ENCODE results near the gene SMIM29.

Gene SMIM29

GRCh38 chr6:34223956-34224940 lies 24.6 kb downstream of the SMIM29 start:
- FAIRE-seq, result no peak

- no peak for FAIRE-seq
These were observed 25.3 kb downstream of the SMIM29 start for GRCh38 chr6:34223381-34223955.

DNA sequence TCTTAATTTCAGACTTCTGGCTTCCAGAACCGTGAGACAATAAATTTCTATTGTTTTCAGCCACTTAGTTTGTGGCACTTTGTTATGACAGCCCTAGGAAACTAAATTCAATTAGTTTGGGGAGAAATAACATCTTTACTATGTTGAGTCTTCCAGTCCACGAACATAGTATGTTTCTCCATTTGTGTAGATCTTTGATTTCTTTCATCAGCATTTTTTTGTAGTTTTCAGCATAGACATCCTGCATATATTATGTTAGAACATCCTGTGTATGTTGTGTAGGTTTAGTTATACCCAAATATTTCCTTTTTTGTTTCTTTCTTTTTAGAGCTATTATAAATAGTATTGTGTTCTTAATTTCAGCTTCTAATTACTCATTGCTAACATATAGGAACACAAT lies 30.1 kb downstream of the SMIM29 start:
- FAIRE-seq, result no peak

DNA sequence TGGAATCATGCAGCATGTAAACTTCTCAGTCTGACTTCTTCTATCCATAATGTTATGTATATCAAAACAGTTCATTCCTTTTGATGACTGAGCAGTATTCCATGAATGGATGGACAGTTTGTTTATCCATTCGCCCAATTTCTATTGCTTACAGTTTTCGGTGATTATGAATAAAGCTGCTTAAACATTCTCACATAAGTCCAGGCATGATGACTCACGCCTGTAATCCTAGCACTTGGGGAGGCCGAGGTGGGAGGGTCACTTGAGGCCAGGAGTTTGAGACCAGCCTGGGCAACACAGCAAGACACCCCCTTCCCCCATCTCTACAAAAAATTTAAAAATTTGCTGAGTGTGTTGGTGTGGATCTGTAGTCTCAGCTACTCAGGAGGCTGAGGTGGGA lies 35.0 kb downstream of the SMIM29 start:
- no peak for FAIRE-seq

DNA sequence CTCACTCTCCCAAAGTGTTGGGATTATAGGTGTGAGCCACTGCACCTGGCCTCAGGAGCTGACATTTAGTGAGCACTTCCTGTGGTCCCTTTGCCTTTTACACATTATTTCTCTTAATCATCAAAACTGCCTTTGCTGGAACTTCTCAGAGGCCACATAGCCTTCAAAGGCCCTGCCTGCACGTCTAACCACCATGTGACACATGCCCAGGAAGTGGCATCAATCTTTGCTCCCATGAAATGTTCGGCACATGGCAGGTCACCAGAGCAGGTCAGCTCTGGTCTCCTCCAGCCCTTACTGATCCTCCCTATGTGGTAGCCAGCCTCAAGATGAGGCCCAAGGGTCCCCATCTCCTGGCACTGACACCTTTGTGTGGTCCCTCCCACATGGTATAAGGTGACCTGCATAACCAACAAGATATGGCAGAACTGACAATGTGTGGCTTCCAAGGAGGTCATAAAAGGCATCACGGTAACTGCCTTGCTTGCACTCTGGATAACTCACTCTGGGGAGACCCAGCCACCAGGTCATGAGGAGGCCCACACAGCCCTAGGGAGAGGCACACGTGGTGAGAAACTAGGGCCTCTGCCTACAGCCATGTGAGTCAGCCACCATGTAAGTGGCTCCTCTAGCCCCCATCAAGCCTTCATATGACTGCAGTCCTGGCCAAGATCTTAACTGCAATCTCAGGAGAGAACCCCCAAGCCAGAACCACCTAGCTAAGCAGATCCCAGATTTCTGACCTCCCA lies 40.9 kb downstream of the SMIM29 start:
- FAIRE-seq, result no peak

- no peak for FAIRE-seq
These were observed 42.1 kb downstream of the SMIM29 start for GRCh38 chr6:34206726-34207125.

- FAIRE-seq, result no peak
These were observed 42.9 kb downstream of the SMIM29 start for GRCh38 chr6:34205916-34206315.

DNA sequence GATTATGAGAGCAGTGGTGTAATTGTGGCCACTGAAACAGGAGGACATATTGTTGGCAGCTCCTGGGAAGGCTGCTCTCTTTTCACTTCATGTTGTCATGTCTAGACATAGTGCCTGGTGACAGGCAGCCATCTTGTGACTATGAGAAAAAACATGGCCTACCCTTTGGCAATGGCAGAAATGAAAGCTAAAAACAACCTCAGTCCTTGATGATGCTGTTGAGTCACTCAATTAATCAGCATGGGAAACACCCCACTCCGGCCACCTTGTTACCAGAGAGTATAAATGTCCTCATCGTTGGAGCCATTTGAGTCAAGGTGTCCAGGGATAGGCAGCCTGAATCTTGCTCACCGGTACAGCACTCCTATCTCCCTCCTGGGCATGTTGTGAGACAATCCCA lies 43.3 kb downstream of the SMIM29 start:
- no peak for FAIRE-seq

- no peak for FAIRE-seq
These were observed 44.1 kb downstream of the SMIM29 start for GRCh38 chr6:34204693-34205092.

DNA sequence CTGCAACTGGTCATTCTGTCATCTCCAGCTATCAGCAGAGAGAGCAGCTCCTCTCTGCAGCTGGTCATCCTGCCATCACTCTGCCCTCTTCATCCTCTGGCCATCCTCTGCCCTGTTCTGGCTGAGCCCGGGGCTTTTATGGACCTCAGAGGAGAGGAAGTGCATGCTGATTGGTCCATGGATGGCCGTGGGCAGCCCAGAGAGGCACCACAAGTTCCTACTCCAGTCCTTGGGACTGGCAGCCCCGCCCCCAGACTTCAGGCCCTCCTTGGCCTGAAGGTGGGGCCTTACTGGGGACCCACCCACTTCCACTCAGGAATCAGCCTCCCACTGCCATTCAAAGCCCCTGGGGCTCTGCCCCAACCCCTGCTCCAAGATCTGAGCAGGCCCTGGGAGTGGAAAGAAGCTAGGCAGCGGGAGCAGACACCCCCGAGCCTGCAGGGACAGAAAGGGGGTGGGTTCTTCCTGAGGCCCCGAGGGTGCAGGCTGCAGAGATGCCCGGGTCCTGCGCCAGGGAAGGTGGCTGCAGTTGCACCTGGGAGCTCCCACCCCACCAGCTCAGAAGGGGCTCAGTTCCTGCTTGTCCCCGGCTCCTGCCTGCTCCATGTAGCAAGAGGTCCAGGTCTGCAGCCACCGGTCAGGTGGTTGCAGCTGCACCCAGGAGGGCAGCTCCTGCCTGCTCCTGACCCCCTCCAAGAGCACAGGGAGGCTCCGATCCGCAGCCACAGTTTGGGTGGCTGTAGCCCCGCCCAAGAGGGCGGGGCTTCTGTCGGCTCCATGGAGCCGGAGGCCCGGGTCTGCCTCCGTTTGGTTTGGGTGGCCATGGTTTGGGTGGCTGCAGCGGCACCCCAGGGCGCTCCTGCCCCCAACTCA lies 46.2 kb downstream of the SMIM29 start:
- FAIRE-seq, result no peak

DNA sequence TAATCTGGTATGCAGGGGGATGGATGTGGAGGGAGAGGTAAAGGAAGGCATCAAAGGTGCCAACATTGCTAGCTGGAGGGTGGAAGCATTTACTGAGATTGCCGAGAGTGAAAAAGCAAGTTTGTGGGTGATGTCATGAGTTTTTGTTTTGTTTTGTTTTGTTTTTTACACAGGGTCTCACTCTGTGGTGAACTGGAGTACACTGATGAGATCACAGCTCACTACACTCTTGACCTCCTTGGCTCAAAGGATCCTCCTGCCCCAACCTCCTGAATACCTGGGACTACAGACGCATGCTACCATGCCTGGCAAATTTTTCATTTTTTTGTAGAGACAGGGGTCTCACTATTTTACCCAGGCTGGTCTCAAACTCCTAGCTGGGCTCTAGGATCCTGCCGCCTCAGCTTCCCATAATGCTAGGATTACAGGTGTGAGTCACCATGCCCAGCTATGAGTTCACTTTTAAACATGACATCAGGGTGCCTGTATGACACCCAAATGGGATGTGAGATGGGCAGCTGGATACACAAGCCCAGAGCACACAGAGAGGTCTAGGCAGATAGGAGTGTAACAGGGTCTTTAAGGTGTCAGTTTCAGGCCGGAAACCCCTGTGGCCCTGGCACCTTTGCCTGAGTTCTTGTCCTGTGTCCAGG lies 47.2 kb downstream of the SMIM29 start:
- no peak for FAIRE-seq

GRCh38 chr6:34200340-34200971 lies 48.4 kb downstream of the SMIM29 start:
- FAIRE-seq, result no peak

GRCh38 chr6:34196833-34197195 lies 52.0 kb downstream of the SMIM29 start:
- FAIRE-seq, result no peak
